Erythroblast (primary cell): ENCODE measurements around the gene SOX8.

Experiments
- GATA1 ChIP-seq: IDR thresholded peaks from 2 replicates; pipeline ENCODE4 v1.6.1; 2011; ENCODE audit warnings: low read depth, mild to moderate bottlenecking, control low read depth, low read length, moderate library complexity
- POLR2A ChIP-seq: IDR thresholded peaks from 2 replicates; pipeline ENCODE4 v1.6.1; 2011; ENCODE audit warnings: mild to moderate bottlenecking, low read length

- TF ChIP-seq POLR2A (no peak), GATA1 (no peak)
Observed at GRCh38 chr16:964356-965035, 17.1 kb upstream of the SOX8 start.
